D341Med (cell line): ENCODE measurements around the gene SH3RF3.
A peak's percentile ranks its signal among the peaks of the same experiment; 100 is the strongest.

Experiments used
- DNase-seq: peaks from one replicate; pipeline ENCODE4 v3.0.0; 2012; ENCODE audit warnings: low spot score

SH3RF3 gene

GRCh38 chr2:109437325-109438090, 308.5 kb downstream of the SH3RF3 start:
- no peak for DNase-seq

DNA sequence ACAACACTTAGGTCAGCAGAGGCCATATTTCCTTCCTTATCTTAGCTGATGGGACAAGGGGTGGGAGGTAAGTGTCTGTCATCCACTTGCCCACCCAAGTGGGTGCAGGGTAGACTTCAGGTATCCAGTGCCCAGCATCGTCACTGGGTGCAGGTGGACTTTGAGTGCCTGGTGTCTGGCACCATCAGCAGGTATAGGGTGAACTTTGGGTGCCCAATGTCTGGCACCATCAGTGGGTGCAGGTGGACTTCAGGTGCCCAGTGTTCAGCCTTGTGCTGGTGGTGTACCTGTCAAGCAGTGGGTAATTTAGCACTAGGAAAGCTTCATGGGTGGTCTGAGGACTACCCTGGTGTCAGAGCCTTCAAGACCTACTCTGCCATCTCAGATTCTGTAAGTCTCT, 309.1 kb downstream of the SH3RF3 start:
- DNase-seq, result no peak

GRCh38 chr2:109438773-109439389, 309.9 kb downstream of the SH3RF3 start:
- DNase-seq, result no peak

GRCh38 chr2:109439390-109439786, 310.4 kb downstream of the SH3RF3 start:
- DNase-seq, result no peak

DNA sequence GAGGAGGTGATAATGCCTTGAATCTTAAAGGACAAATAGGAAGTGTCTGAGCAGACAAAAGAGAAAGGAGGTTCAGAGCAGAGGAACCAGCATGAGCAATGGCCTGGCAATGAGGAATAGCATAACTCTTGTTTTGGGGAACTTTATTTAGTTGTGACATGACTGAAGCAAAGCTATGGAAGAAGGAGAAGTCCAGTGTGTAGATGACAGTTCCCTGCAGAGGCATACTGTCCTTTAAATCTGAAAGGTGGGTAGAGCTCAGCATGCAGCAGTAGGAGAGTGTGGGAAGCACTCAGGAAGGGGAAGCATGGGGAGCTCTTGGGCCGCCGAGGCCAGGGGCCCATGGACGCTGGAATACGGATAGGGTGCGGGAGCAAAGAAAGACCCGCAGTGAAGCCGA, 311.0 kb downstream of the SH3RF3 start:
- no peak for DNase-seq

GRCh38 chr2:109440499-109441156, 311.6 kb downstream of the SH3RF3 start:
- DNase-seq, result no peak

- DNase-seq, result no peak
Observed at GRCh38 chr2:109442715-109443319, 313.8 kb downstream of the SH3RF3 start.

GRCh38 chr2:109444916-109445315, 315.9 kb downstream of the SH3RF3 start:
- DNase-seq, result no peak

GRCh38 chr2:109446278-109447131, 317.5 kb downstream of the SH3RF3 start:
- no peak for DNase-seq

- peak; percentile 55 for DNase-seq
Observed at GRCh38 chr2:109447251-109447661, 318.3 kb downstream of the SH3RF3 start.

DNA sequence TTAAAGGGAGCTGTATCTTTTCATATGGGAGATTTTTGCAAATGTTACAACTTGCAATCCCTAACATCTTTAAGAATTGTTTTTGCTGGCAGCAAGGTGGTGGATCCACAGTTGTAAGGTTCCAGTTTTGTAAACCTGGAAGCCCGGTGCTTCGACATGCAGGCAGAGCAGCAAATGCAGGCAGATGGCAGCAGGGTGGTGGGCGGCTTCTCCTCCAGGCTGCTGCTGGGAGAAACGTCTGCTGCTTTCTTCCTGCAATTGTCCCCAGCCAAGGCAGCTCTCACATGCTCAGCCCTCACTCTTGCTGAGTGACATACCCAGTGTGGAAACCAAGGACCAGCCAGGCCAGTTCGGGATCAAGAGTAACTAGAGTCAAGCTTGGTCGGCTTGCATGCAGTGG, 318.8 kb downstream of the SH3RF3 start:
- DNase-seq, result peak; percentile 73

DNA sequence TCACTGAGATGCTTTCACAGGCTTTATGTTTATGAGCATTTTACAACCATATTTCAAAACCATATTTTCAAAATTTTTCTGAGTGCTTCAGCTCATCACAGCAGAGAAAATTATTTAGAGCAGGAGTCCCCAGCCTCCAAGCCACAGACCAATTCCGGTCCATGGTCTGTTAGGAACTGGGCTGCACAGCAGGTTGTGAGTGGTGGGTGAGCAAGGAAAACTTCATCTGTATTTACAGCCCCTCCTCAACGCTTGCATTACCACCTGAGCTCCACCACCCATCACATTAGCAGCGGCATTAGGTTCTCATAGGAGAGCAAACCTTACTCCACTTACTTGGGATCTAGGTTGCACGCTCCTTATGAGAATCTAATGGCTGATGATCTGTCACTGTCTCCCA, 319.2 kb downstream of the SH3RF3 start:
- DNase-seq, result no peak

GRCh38 chr2:109448946-109449788, 320.2 kb downstream of the SH3RF3 start:
- no peak for DNase-seq

- no peak for DNase-seq
Observed at GRCh38 chr2:109450574-109451273, 321.7 kb downstream of the SH3RF3 start.

DNA sequence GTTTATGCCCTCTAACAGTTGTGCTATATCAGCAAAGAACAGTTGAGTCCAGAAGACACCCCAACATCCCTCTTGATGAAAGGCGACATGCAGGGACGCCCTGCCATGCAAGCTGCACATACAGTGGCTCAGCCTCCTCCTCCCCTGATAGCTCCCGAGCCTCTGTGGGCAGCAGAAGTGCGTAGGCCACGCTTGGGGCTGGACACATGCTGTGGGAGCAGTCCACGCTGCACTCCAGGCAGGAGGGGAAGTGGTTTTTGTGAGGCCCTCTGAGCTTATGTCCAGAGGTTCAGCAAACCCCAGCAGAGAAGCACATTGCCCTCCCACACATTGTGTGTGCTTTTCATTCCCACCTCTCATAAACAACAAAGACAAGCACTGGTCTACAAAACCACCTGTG, 322.7 kb downstream of the SH3RF3 start:
- no peak for DNase-seq

DNA sequence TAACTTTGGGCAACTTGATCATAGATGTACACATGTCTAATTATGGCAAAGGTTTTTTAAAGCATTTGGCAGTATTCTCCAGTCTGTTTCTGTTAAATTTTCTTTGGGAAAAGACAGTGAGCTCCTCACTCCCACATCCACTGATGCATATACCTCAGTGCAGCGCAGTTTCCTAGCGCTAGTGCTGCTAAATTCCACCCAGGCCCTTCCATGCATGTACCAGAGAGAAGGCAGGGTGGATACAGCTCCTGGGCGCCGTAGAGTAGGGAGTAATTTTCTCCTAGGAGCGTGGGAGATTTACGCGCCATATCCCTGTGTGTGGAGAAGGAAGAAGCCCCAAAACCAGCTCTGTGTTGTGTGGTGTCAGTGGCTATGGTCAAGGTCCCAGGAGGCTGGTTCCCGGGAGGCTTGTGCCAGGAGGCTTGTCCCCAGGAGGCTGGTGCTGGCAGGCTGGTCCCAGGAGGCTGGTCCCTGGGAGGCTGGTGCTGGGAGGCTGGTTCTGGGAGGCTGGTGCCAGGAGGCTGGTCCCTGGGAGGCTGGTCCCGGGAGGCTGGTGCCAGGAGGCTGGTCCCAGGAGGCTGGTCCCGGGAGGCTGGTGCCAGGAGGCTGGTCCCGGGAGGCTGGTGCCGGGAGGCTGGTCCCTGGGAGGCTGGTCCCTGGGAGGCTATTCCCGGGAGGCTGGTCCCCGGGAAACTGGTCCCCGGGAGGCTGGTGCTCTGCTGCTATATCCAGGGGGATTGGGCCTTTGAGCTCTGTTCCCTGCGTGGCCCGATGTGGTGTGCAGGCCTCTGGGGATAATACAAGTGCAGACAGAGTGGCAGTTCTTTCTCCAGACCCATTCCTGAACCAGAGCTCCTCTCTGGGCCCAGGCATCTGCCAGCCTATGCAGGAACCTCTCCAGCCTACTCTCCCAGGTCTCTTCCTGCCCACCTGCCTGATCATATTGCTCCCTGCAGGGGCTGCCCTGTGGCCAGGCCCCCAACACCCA, 323.6 kb downstream of the SH3RF3 start:
- DNase-seq, result no peak

GRCh38 chr2:109453371-109453995, 324.5 kb downstream of the SH3RF3 start:
- no peak for DNase-seq

- no peak for DNase-seq
Observed at GRCh38 chr2:109454304-109454703, 325.3 kb downstream of the SH3RF3 start.
